Measurements from ENCODE around the gene ANKRD17.

- no peak for TF ChIP-seq REST (IDR thresholded peaks at IDR 0.05; ENCODE audit: low read depth)
- no peak for TF ChIP-seq RAD21 (IDR thresholded peaks at IDR 0.05; ENCODE audit: low read depth)
Measured at GRCh38 chr4:73244945-73245601, 13.5 kb downstream of the ANKRD17 start.

Data from Ishikawa (cell line).